Measurements from ENCODE around the gene SPOCK3.
"Not testable (repeated sequence)": the region's sequence is repeated elsewhere in the genome, so short reads cannot be mapped to it uniquely, and the experiment has no call there.

Gene SPOCK3

DNA sequence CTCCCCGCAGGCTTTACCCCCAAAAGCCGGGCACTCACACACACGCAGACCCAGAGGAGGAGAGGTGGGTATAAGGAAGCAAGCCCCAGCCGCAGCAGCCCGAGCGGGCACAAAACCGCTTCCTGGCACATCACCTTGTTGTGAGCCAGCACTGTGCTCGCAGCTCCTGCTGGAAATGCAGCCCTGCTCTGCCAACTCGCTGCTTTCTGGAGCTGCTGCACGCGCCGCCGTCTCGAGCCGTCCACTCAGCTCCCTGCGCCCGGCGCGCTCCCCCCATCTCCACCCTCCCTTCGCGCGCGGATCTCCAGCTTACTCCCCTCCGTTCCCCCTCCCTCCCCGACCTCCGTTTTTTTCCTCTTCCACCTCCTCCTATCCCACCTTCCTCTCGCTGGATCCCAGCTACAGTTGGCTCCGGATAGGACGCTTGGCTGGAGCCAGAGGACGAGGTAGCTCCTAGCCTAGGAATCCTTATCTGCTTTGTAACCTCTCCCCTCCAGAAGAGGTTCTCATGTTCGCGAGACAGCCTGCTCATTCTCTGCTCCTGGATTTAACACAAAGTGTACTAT lies at the start of gene SPOCK3:
SPOCK3 (minus strand) TSS at position 179 of the 566 bp plus-strand sequence.
- no peak for DNase-seq

- no peak for DNase-seq
Observed at GRCh38 chr4:167282171-167282864, 48.0 kb upstream of the SPOCK3 start.

DNA sequence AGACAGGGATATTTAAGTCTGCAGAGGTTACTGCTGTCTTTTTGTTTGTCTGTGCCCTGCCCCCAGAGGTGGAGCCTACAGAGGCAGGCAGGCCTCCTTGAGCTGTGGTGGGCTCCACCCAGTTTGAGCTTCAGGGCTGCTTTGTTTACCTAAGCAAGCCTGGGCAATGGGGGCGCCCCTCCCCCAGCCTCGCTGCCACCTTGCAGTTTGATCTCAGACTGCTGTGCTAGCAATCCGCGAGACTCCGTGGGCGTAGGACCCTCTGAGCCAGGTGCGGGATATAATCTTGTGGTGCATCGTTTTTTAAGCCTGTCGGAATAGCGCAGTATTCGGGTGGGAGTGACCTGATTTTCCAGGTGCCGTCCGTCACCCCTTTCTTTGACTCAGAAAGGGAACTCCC lies 47.3 kb upstream of the SPOCK3 start:
- not testable (repeated sequence) for DNase-seq

DNA sequence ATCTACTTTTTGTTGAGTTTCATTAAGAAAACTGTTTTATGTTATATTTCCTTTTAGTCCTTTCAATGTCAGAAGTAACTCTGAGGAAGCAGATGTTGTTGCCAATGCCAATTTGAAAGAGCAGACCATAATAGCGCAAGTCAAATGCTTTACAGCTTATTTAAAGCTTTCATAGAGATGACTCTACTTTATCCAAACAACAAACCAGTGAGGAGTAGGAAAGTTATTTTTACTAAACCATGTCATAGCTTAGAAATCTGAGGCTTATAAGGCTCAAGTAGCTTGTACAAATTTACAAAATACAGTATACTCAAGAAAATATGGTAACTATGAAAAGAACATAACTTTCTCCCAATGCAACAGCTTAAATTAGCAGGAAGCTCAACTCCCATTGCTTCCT lies 40.1 kb upstream of the SPOCK3 start:
- no peak for DNase-seq

DNA sequence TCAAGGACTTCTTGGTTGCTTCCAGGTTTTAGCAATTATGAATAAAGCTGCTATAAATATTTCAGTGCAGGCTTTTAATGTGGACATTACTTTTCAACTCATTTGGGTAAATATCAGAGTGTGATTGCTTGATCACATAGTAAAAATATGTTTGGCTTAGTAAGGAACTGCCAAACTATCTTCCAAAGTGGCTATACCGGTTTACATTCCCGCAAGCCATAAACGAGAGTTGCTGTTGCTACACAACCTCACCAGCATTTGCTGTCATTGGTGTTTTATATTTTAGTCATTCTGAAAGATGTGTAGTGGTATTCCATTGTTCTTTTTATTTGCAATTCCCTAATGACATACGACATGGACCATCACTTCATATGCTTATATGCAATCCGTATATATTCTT lies 30.9 kb upstream of the SPOCK3 start:
- no peak for DNase-seq

DNA sequence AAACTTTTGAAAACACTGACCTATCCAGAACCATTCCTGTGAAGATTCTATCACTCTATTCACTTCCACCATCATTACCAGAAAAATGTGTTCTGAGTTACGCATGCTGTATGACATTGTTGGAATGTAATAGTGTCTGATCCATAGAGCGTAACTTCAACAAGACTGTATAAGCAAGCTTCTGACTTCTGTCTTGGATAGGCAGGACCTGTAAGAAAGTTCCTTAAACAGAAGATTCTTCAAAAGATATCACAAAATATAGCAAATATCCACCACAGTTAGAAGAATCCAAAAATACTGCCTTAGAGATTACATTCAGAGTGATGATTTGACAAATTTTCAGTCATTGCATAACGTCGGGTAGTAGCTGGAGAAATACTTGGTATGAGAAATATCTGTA lies 14.0 kb upstream of the SPOCK3 start:
- no peak for DNase-seq

DNA sequence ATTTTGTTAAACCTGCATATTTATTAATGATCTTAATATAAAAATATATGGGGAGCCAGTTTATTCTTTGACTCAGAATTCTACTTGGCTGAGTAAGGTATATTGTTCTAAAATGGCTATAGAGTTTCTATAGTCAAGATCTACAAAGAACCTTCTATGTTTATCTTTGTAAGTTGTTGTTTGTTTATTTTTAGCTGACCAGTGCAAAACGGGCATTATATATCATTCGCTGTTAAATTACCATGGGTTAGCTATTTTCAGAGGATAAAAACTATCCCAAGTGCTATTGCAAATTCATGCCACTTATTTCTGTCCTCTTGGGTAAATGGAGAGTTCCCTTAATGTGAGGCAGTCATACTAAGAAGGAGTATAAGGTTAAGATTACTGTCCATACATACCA lies 5.3 kb upstream of the SPOCK3 start:
- no peak for DNase-seq

DNA sequence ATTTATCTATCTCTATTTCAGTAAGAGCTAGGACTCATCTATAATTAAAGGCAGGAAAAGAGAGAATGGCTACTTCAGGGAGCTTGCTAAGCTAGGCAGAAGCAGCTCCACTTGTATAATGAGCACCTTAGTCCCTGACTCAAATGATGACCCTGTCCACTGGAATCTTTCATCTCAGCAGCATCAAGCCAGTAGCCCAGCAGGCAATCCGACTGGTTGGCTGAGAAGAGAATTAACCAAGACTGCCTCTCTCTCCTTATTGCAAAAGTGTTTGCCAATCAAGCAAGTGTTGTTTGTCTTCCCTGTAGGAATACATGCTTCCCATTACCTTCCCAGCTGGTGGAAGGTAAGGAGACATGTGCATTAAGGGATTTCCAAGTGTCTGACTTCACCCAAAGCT lies 3.9 kb upstream of the SPOCK3 start:
- no peak for DNase-seq

DNA sequence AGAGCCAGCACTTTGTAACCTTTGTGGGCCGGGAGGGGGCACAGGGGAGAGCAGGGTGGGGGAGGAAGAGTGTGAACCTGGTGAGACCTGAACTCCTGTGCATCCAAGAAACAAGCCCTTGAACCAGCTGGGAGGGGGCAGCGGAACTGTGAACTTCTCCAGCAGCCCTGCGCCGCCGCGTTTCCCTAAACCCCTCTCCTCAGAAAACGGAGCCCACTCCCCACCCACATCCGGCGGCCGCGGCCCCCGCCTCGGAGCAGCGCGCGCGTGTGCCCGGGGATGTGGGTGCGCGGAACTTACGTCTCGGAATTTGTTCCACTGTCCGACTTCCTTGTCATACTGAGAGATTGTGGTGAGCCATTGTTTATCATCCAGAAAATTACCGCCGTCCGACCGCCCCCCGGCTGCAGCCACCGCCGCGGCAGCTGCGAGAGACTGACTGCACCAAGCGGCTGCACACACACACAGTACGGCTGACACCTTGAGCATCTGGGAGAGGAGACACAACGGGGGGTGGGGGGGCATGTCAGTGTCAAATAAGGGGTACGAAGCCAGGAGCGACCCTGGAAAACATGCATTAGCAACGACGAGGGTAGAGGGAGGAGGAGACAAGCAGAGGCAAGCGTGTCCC lies 494 bp downstream of the SPOCK3 start:
- DNase-seq: no peak

DNA sequence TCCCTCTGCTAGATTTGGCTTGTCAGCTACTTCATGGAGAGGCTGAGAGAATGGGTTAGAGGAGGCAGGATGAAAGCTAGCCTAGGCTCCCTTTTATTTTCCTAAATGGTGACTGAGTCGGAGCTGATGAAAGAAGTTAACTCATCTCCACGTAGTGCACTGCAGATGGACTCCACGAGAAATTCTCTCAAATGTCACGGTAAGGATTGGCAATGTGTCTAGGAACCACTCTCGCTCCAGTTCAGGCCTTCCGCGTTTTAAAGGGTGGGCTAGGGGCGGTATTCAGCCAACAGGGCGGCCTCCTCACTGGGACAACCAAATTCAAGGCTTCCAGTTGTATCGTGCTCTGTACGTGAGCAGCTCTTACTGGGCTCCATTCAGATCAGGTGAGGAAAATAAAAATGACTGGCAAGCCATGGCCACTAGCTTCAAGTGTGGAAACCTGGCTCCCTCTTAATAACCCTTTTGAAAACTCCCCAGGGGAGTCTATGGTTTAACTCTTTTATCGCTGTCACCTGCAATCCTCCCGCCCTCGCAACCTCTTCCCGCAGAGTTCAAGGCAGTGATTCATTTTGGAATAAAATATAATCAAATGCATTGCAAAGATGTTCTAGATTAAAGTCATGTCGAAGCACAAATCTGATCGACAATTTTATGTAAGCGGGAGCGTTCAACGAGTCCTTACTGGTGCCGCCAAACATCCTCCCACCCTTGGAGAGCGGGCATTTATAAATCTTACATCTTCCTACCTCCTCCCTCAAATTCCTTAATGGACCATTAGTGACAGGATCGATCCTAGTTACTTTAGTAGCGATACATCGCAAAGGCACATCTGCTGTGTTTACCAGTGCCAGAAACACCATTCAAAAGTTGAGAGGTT lies 1.2 kb downstream of the SPOCK3 start:
- no peak for DNase-seq

DNA sequence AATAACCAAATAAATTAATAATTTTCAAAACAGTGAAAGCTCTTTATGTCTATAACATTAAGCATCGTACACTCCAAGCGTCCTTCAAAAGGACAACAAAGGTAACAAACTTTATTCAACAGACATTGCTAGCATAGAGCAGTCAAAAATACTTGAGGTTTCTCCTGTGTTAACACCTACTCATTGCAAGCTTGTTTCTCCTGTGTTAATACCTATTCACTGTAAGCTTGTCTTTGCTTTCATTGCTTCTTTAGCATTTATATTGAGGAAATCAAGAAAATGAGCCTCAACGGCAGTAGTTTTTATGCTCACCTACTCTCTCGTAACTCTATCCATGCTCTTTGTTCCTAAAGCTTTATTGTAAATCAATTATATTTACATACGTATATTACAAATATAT lies 3.5 kb downstream of the SPOCK3 start:
- DNase-seq: no peak

DNA sequence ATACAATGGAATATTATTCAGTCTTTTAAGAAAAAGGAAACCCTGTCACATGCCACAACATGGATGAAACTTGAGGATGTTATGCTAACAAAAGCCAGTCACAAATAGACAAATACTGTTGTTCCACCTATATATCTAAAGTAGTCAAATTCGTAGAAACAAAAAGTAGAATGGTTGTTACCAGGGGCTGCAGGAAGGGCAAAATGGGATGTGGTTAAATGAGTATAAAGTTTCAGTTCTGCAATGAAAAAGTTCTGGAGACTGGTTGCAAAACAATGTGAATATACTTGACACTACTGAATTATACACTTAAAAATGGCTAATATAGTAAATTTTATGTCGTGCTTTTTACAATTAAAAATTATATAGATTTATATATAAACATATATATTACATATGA lies 12.2 kb downstream of the SPOCK3 start:
- DNase-seq: no peak

- DNase-seq: no peak
Observed at GRCh38 chr4:167221084-167221483, 13.2 kb downstream of the SPOCK3 start.

DNA sequence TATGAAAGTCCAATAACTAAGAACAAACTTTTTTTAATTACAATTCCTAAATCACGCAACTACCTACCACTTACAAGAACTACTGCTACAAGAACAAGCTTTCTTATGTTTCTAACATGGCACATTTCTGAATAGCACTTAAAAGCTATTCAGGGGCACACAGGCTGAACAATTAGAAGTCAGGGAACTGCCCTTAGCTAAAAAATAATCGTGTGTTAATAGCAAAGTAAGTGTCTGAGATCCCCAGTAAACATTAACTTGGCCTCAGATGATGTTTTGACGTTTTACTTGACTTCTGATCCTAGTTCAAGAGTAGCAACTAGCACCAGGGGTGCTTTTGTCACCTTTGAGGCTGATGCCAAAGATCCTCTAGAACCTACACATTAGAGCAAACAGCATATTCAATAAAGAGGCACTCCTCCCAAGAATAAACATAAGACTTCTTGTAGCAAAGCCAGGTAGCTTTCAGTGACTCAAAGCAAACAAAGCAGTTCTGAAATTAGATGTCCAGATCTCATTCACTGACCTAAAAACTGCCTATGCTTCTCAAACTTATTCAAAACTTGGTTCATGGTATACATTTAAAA lies 16.2 kb downstream of the SPOCK3 start:
- DNase-seq: no peak

DNA sequence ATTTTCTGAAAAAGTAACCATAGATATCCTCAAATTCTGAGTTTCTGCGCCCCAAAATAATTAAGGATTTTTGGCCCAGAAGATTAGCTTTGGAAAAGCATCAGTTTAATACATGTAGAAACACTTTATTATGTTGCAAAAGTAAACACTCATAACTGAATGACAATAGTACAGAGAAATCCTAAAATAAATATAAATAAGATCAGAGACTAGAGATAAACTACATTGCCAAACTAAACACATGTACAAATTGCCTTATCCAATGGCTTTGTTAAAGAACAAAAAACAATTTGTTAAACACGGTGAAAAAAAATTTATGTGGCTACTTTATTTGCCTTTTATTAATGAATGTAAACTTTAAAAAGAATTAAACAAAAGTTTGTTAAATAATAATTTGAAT lies 17.5 kb downstream of the SPOCK3 start:
- DNase-seq: no peak

DNA sequence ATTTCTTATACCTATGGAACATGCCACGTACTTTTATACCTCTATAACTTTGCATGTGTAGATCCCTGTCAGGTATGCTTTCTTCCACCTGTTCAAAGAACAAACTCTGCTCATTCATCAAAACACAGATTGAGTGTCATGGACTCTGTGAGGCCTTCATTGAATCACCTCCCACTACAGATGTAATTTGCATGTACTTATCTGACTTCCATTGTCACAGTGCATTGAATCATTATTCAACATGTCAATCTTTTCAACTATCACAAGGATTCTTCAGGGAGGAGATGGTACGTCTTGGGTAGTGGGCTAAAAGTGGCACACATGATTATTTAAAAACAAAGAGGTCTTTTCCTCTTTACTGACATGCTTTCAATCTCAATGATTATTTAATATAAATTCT lies 24.1 kb downstream of the SPOCK3 start:
- no peak for DNase-seq

DNA sequence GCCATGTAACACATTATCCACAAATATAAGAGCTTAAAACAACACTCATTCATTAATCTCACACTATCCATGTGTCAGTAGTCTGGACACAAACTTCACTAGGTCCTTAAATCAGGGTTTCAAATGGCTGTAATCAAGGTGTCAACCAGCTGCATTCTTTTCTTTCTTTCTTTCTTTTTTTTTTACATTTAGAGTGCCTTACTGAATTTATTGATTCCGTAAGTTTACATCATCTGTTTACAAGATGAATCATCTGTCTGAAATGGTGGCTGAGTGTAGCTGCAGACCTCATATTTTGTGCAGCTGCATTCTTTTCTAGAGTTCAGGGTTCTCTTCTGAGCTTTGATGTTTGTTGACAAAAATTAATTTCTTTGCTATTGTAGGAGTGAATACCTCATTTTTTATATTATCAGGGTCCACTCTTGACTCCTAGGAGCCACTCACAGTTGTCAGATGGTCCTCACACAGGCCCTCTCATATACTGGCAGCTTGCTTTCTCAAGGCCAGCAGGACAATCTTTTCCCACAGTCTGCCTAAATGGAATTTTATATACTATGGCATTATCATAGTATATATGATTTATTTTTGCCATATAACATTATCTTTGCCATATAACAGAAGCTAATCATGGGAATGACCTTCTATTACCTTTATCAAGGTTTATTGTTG lies 37.8 kb downstream of the SPOCK3 start:
- DNase-seq: no peak

GRCh38 chr4:167190379-167190778 lies 43.9 kb downstream of the SPOCK3 start:
- DNase-seq: no peak

GRCh38 chr4:167185465-167185864 lies 48.8 kb downstream of the SPOCK3 start:
- no peak for DNase-seq

GRCh38 chr4:167183036-167183435 lies 51.3 kb downstream of the SPOCK3 start:
- DNase-seq: no peak

DNA sequence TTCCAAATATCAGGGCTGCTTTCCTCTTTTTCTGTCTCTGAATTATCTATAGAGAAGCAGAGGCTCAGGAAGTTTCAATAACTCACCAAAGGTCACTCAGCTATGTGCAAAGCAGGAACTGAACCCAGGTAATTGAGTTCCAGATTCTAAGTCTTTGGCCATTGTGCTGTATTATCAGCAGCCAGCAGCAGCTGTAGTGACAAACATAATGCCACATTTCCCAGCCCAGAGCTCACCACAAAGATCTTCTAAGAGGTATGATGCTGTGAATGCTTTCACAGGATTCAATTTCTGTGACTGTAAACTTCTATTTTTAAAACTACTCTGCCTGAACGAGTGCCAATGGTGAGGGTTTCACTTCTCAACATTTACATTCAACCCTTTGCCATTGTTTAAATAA lies 56.4 kb downstream of the SPOCK3 start:
- DNase-seq: no peak

DNA sequence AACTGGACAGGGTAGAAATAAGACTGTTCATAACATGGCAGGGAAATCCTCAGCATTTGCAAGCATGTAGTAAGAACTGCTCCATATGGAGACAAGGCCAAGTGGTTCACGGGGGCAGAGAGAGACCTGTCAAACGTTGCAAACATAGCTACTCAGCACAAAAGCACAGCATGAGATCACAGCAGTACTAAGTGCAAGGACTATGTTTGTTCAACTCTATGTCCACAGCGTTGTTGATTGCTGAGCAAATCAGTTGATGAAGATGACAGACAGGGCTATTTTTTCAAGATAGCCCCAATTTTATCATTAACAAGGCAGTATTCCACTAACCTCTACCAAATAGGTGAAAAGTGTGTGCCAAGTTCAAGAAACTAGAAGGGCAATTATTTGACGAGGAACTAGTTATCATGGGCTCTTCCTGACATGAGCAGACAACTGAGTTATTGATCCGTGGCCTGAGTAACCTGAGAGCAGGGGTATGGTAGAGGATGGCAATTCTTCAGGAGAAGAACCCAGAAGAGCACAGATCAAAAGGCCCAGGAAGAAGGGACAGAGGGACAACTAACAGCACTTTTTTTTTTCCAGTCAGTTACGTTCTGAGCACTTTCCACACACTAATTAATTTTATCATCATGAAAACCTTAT lies 57.4 kb downstream of the SPOCK3 start:
- DNase-seq: no peak
